ENCODE measurements around the gene DDX18. TPM values are rescaled to one million over a fixed set of nuclear protein-coding genes. Genes with fewer than 3 reads are reported as not detected.

DDX18 gene
- total RNA-seq, 1 donor: 44.5 TPM

- H3K4me2 ChIP-seq (ENCODE audit: insufficient read depth, low read length): peak overlapping the region; percentile 28
- no peak overlapping the region for H2AFZ ChIP-seq (ENCODE audit: low read length)
- peak overlapping the region; percentile 40 for H3K4me3 ChIP-seq (ENCODE audit: insufficient read depth, low read length)
- no peaks in the 10 kb centered on the region for H3K9me3 ChIP-seq (ENCODE audit: low read depth, low read length)
- H3K27me3 ChIP-seq (ENCODE audit: insufficient read depth, low read length): no peaks in the 10 kb centered on the region
- no peaks in the 10 kb centered on the region for H3K36me3 ChIP-seq (ENCODE audit: insufficient read depth, low read length)
- H3K4me1 ChIP-seq (ENCODE audit: insufficient read depth, low read length): peaks cover 21% of the 10 kb centered on the region
- DNase-seq (ENCODE audit: insufficient read length, low spot score, missing footprints): no peak
- no peaks in the 10 kb centered on the region for H4K20me1 ChIP-seq (ENCODE audit: insufficient read depth, low read length)
- no peak for TF ChIP-seq CTCF (IDR thresholded peaks at IDR 0.05; ENCODE audit: extremely low read depth, low read depth, low read length)
- H3K27ac ChIP-seq (ENCODE audit: low read depth, low read length): no peak overlapping the region
- H3K79me2 ChIP-seq (ENCODE audit: insufficient read depth, low read length): no peaks in the 10 kb centered on the region
Observed at GRCh38 chr2:117859924-117860647, 45.6 kb downstream of the DDX18 start.

- H4K20me1 ChIP-seq (ENCODE audit: insufficient read depth, low read length): no peaks in the 10 kb centered on the region
- no peak overlapping the region for H2AFZ ChIP-seq (ENCODE audit: low read length)
- H3K27ac ChIP-seq (ENCODE audit: low read depth, low read length): no peak overlapping the region
- H3K9me3 ChIP-seq (ENCODE audit: low read depth, low read length): no peaks in the 10 kb centered on the region
- H3K36me3 ChIP-seq (ENCODE audit: insufficient read depth, low read length): no peaks in the 10 kb centered on the region
- no peaks in the 10 kb centered on the region for H3K27me3 ChIP-seq (ENCODE audit: insufficient read depth, low read length)
- no peak overlapping the region for H3K4me2 ChIP-seq (ENCODE audit: insufficient read depth, low read length)
- H3K79me2 ChIP-seq (ENCODE audit: insufficient read depth, low read length): no peaks in the 10 kb centered on the region
- no peak for TF ChIP-seq CTCF (IDR thresholded peaks at IDR 0.05; ENCODE audit: extremely low read depth, low read depth, low read length)
- no peak overlapping the region for H3K4me3 ChIP-seq (ENCODE audit: insufficient read depth, low read length)
- H3K4me1 ChIP-seq (ENCODE audit: insufficient read depth, low read length): no peaks in the 10 kb centered on the region
- no peak for DNase-seq (ENCODE audit: insufficient read length, low spot score, missing footprints)
Observed at GRCh38 chr2:117862459-117862858, 48.0 kb downstream of the DDX18 start.

- H3K27ac ChIP-seq (ENCODE audit: low read depth, low read length): no peak overlapping the region
- H4K20me1 ChIP-seq (ENCODE audit: insufficient read depth, low read length): no peaks in the 10 kb centered on the region
- no peak for TF ChIP-seq CTCF (IDR thresholded peaks at IDR 0.05; ENCODE audit: extremely low read depth, low read depth, low read length)
- no peaks in the 10 kb centered on the region for H3K79me2 ChIP-seq (ENCODE audit: insufficient read depth, low read length)
- H3K36me3 ChIP-seq (ENCODE audit: insufficient read depth, low read length): no peaks in the 10 kb centered on the region
- DNase-seq (ENCODE audit: insufficient read length, low spot score, missing footprints): no peak
- H3K4me2 ChIP-seq (ENCODE audit: insufficient read depth, low read length): no peak overlapping the region
- H2AFZ ChIP-seq (ENCODE audit: low read length): no peak overlapping the region
- no peaks in the 10 kb centered on the region for H3K27me3 ChIP-seq (ENCODE audit: insufficient read depth, low read length)
- H3K9me3 ChIP-seq (ENCODE audit: low read depth, low read length): no peaks in the 10 kb centered on the region
- no peak overlapping the region for H3K4me3 ChIP-seq (ENCODE audit: insufficient read depth, low read length)
- H3K4me1 ChIP-seq (ENCODE audit: insufficient read depth, low read length): no peaks in the 10 kb centered on the region
Observed at GRCh38 chr2:117875786-117876185, 61.3 kb downstream of the DDX18 start.

- no peaks in the 10 kb centered on the region for H4K20me1 ChIP-seq (ENCODE audit: insufficient read depth, low read length)
- no peak overlapping the region for H3K27ac ChIP-seq (ENCODE audit: low read depth, low read length)
- DNase-seq (ENCODE audit: insufficient read length, low spot score, missing footprints): no peak
- no peaks in the 10 kb centered on the region for H3K36me3 ChIP-seq (ENCODE audit: insufficient read depth, low read length)
- TF ChIP-seq CTCF (IDR thresholded peaks at IDR 0.05; ENCODE audit: extremely low read depth, low read depth, low read length): no peak
- no peaks in the 10 kb centered on the region for H3K27me3 ChIP-seq (ENCODE audit: insufficient read depth, low read length)
- no peak overlapping the region for H2AFZ ChIP-seq (ENCODE audit: low read length)
- no peak overlapping the region for H3K4me2 ChIP-seq (ENCODE audit: insufficient read depth, low read length)
- no peaks in the 10 kb centered on the region for H3K4me1 ChIP-seq (ENCODE audit: insufficient read depth, low read length)
- H3K9me3 ChIP-seq (ENCODE audit: low read depth, low read length): no peaks in the 10 kb centered on the region
- no peak overlapping the region for H3K4me3 ChIP-seq (ENCODE audit: insufficient read depth, low read length)
- H3K79me2 ChIP-seq (ENCODE audit: insufficient read depth, low read length): no peaks in the 10 kb centered on the region
Observed at GRCh38 chr2:117879003-117879402, 64.5 kb downstream of the DDX18 start.

Other genes with a start within 250 kb of the DDX18 start
- gene CCDC93, start 199.4 kb downstream of the DDX18 start, total RNA-seq: 40.5 and 47.7 TPM in 2 replicates